K562 (cell line): ENCODE measurements around the gene ARHGDIA. TPM values are rescaled to one million over a fixed set of nuclear protein-coding genes. Genes with fewer than 3 reads are reported as not detected.

Source experiments
- ATAC-seq: fragments of 200-7000 bp; cut with Tn5 transposase; 3 replicates; pipeline ENCODE4 v1.9.1; 2020; ENCODE audit warnings: moderate library complexity
- BruUV-seq: library from RNA; stranded (reverse); fragments of 400-500 nt; replicated peaks from 2 replicates; lab custom pipeline; 2021; lab: Mats Ljungman, UMichigan
- CTCF ChIA-PET: fragments of 300-600 bp; formaldehyde crosslinking; extraction: SDS; loops from one replicate; lab custom pipeline; 2021; ENCODE audit warnings: low intra/inter-chr PET ratio; lab: Yijun Ruan, JAX
- POLR2A ChIA-PET: fragments of 300-600, 350-650 bp; sonication (Branson Sonifier 250); formaldehyde crosslinking; extraction: SDS; loops from one replicate; lab custom pipeline; 2021; ENCODE audit warnings: antibody characterized with exemption, inconsistent platforms; lab: Yijun Ruan, JAX
- DNase-seq, 4 experiments: peaks; one replicate each; pipeline versions ENCODE4 v3.0.0 to v3.0.0-alpha.2; 2011 to 2018; ENCODE audit warnings: low spot score in 3 of 4, mixed read lengths in 3 of 4; ENCODE audit errors: extremely low read depth in 1 of 4
- FAIRE-seq: peaks from 2 replicates; lab custom pipeline; 2011; peaks lifted over from hg19 to GRCh38; lab: Jason Lieb, UNC
- H2AFZ ChIP-seq: 2 replicates; pipeline ENCODE4 v1.6.0; 2011; ENCODE audit warnings: low read depth, low read length, control low read depth, inconsistent platforms
- H3K27ac ChIP-seq: fragments of 200-600 bp; 3 replicates; pipeline ENCODE4 v1.8.0; 2011; ENCODE audit warnings: low read depth, mild to moderate bottlenecking, control low read depth, inconsistent platforms, low read length, moderate library complexity, mixed read lengths; ENCODE audit errors: extremely low read depth
- H3K27me3 ChIP-seq, 2 experiments: fragments of 300-600 bp in 1 of 2; 2 replicates in 1 of 2; 3 replicates in 1 of 2; pipeline versions ENCODE4 v1.6.0 to v1.8.0; 2011; ENCODE audit warnings: inconsistent platforms in 2 of 2, low read length in 2 of 2, mild to moderate bottlenecking in 1 of 2, mixed read lengths in 1 of 2, moderate library complexity in 1 of 2; ENCODE audit not compliant: control insufficient read depth in 2 of 2, insufficient read depth in 2 of 2
- H3K36me3 ChIP-seq: fragments of 300-600 bp; 3 replicates; pipeline ENCODE4 v1.8.0; 2011; ENCODE audit warnings: mild to moderate bottlenecking, low read length, inconsistent platforms; ENCODE audit not compliant: control insufficient read depth, insufficient read depth
- H3K4me1 ChIP-seq, 2 experiments: fragments of 200-600 bp in 1 of 2; replicated peaks in 1 of 2; 2 replicates in 1 of 2; 3 replicates in 1 of 2; pipeline versions ENCODE4 v1.5.1 to v1.8.0; 2011; ENCODE audit warnings: inconsistent platforms in 2 of 2, low read length in 2 of 2, mild to moderate bottlenecking in 1 of 2, mixed read lengths in 1 of 2, moderate library complexity in 1 of 2; ENCODE audit not compliant: control insufficient read depth in 2 of 2, insufficient read depth in 2 of 2
- H3K4me2 ChIP-seq: 2 replicates; pipeline ENCODE4 v1.6.1; 2011; ENCODE audit warnings: low read length, control low read depth, inconsistent platforms, mixed read lengths; ENCODE audit not compliant: insufficient read depth
- H3K4me3 ChIP-seq: fragments of 200-600 bp; sonication (generic), shearing (Covaris generic); 2 replicates; pipeline ENCODE4 v1.5.1; 2016; ENCODE audit warnings: control low read depth, inconsistent platforms
- H3K79me2 ChIP-seq: fragments of 200-600 bp; 3 replicates; pipeline ENCODE4 v1.8.0; 2011; ENCODE audit warnings: low read length, inconsistent platforms; ENCODE audit not compliant: control insufficient read depth, insufficient read depth
- H3K9ac ChIP-seq, 2 experiments: 2 replicates each; pipeline versions ENCODE4 v1.6.0 to v1.6.1; 2011; ENCODE audit warnings: low read depth in 2 of 2, low read length in 2 of 2, control low read depth in 1 of 2, inconsistent platforms in 1 of 2, mild to moderate bottlenecking in 1 of 2, mixed read lengths in 1 of 2; ENCODE audit not compliant: insufficient read depth in 1 of 2
- H3K9me1 ChIP-seq: one replicate; pipeline ENCODE4 v1.6.0; 2011; ENCODE audit warnings: inconsistent platforms, mild to moderate bottlenecking, low read length, moderate library complexity; ENCODE audit not compliant: control insufficient read depth, insufficient read depth
- H3K9me3 ChIP-seq: replicated peaks from 2 replicates; pipeline ENCODE4 v1.5.1; 2011; ENCODE audit warnings: low read depth, low read length, inconsistent platforms; ENCODE audit not compliant: control insufficient read depth, insufficient read depth
- H4K20me1 ChIP-seq: replicated peaks from 2 replicates; pipeline ENCODE4 v1.6.1; 2011; ENCODE audit warnings: low read length, inconsistent platforms, mixed read lengths; ENCODE audit not compliant: control insufficient read depth, insufficient read depth
- ATF7 ChIP-seq: fragments of 450-650 bp; IDR thresholded peaks from 2 replicates; pipeline ENCODE4 v1.7.1; 2014; ENCODE audit warnings: mild to moderate bottlenecking, moderate library complexity
- HMG20B ChIP-seq: fragments of 250-450 bp; sonication (Bioruptor Pico); IDR thresholded peaks from 2 replicates; pipeline ENCODE4 v1.5.0; 2021; ENCODE audit warnings: mild to moderate bottlenecking
- HNRNPLL ChIP-seq: fragments of 200-400 bp; formaldehyde crosslinking; IDR thresholded peaks from 2 replicates; pipeline ENCODE4 v1.6.1; 2017; ENCODE audit warnings: low read length, low read depth, mild to moderate bottlenecking; ENCODE audit not compliant: poor library complexity, severe bottlenecking
- NONO ChIP-seq, 2 experiments: fragments of 200-400 bp in 1 of 2; fragments of 450-650 bp in 1 of 2; formaldehyde crosslinking in 1 of 2; IDR thresholded peaks; 2 replicates each; pipeline ENCODE4 v1.6.1; 2017; ENCODE audit warnings: low read depth in 2 of 2, mild to moderate bottlenecking in 2 of 2, moderate library complexity in 2 of 2, low read length in 1 of 2
- POLR2H ChIP-seq: IDR thresholded peaks from 2 replicates; pipeline ENCODE4 v1.6.1; 2016; ENCODE audit warnings: missing genetic modification characterization, low read depth, mild to moderate bottlenecking, control low read depth, missing compliant biosample characterization, moderate library complexity
- SNRNP70 ChIP-seq: fragments of 200-400 bp; formaldehyde crosslinking; optimal IDR thresholded peaks from 2 replicates; pipeline ENCODE3; 2017; ENCODE audit warnings: low read depth, low read length
- XRCC5 ChIP-seq: fragments of 200-400 bp; formaldehyde crosslinking; IDR thresholded peaks from 2 replicates; pipeline ENCODE4 v1.6.1; 2017; ENCODE audit warnings: low read depth, mild to moderate bottlenecking, low read length
- ZBTB7A ChIP-seq: IDR thresholded peaks from 2 replicates; pipeline ENCODE4 v1.6.1; 2011; ENCODE audit warnings: low read depth, mild to moderate bottlenecking, low read length, moderate library complexity, borderline replicate concordance; ENCODE audit not compliant: control insufficient read depth
- ZNF347 ChIP-seq: fragments of 450-650 bp; formaldehyde crosslinking; IDR thresholded peaks from 2 replicates; pipeline ENCODE4 v1.4.0; 2020; ENCODE audit warnings: low read depth, mild to moderate bottlenecking, moderate library complexity
- WGBS: fragments of 100-300 bp; shearing (Covaris generic); methylation state at CpG from one replicate; pipeline ENCODE4 v1.1.6; 2016; ENCODE audit warnings: low coverage, mixed read lengths; ENCODE audit not compliant: insufficient coverage; ENCODE audit errors: missing lambda C conversion rate; 5-methylcytosine and 5-hydroxymethylcytosine counted together
- in situ Hi-C: fragments of 300-500 bp; cut with MboI; formaldehyde crosslinking; loops from 4 replicates; pipeline ENCODE4 v1.15.0; 2018; ENCODE audit warnings: inconsistent platforms, mixed read lengths
- intact Hi-C: fragments of 100-400 bp; cut with micrococcal nuclease; formaldehyde crosslinking; loops from 2 replicates; pipeline ENCODE4 v1.14.2; 2022
- polyA plus RNA-seq, 8 experiments: library from polyadenylated mRNA; depleted of rRNA in 4 of 8; stranded (reverse) in 5 of 8; unstranded in 3 of 8; fragments of >200 nt; fragmentation: Nextera tagmentation in 2 of 8; fragmentation: Illumina TruSeq in 1 of 8; extraction: Ambion mirVana in 2 of 8; extraction: Trizol in 1 of 8; gene quantifications; 2 replicates each; pipeline versions ENCODE4 v1.2.1 to v1.2.3, GENCODE V29; 2011 to 2014; ENCODE audit warnings: inconsistent platforms in 1 of 8, missing spikeins in 1 of 8
- total RNA-seq, 7 experiments: library from RNA; depleted of rRNA in 6 of 7; stranded (reverse); fragments of >200 nt in 6 of 7; fragmentation: Illumina TruSeq in 2 of 7; extraction: Trizol in 2 of 7; gene quantifications; 2 replicates each; pipeline versions ENCODE4 v1.2.1 to v1.2.3, GENCODE V29; 2011 to 2021; ENCODE audit warnings: low replicate concordance in 1 of 7
- TF ChIP-seq, protein P1 (sequence below), 3 experiments: IDR thresholded peaks in 2 of 3; conservative IDR thresholded peaks in 1 of 3; 2 replicates each; pipeline ENCODE4 v1.5.1; 2011 to 2012; ENCODE audit warnings: low read length in 3 of 3, mild to moderate bottlenecking in 3 of 3, control low read depth in 2 of 3, improper control_type of control experiment in 1 of 3, inconsistent platforms in 1 of 3, low read depth in 1 of 3, mixed read lengths in 1 of 3, moderate library complexity in 1 of 3; ENCODE audit not compliant: insufficient read depth in 2 of 3
- TF ChIP-seq, protein P2 (sequence below): sonication (generic); formaldehyde crosslinking; IDR thresholded peaks from 2 replicates; pipeline ENCODE4 v1.9.0; 2022; ENCODE audit warnings: mild to moderate bottlenecking, missing genetic modification reagents
- TF ChIP-seq, protein P3 (sequence below): IDR thresholded peaks from 2 replicates; pipeline ENCODE4 v1.6.1; 2011; ENCODE audit warnings: borderline replicate concordance, low read depth, mild to moderate bottlenecking, moderate library complexity, low read length; ENCODE audit not compliant: insufficient read depth, poor library complexity, severe bottlenecking
- TF ChIP-seq, protein P4 (sequence below): fragments of 450-650 bp; IDR thresholded peaks from 2 replicates; pipeline ENCODE4 v1.6.1; 2014; ENCODE audit warnings: low read depth, mild to moderate bottlenecking, moderate library complexity, borderline replicate concordance

Gene ARHGDIA
- total and polyA plus RNA-seq, 9 of the 15 experiments (the other 6 are each of a cell fraction or from before 2014, with no cell fraction given) = 9.6 to 340 (median 97.6) TPM

GRCh38 chr17:81825841-81826466 is 45.2 kb downstream of the ARHGDIA start:
- CTCF ChIA-PET = no interaction called here
- no TSS peak for BruUV-seq
- TF ChIP-seq, protein P1, sequence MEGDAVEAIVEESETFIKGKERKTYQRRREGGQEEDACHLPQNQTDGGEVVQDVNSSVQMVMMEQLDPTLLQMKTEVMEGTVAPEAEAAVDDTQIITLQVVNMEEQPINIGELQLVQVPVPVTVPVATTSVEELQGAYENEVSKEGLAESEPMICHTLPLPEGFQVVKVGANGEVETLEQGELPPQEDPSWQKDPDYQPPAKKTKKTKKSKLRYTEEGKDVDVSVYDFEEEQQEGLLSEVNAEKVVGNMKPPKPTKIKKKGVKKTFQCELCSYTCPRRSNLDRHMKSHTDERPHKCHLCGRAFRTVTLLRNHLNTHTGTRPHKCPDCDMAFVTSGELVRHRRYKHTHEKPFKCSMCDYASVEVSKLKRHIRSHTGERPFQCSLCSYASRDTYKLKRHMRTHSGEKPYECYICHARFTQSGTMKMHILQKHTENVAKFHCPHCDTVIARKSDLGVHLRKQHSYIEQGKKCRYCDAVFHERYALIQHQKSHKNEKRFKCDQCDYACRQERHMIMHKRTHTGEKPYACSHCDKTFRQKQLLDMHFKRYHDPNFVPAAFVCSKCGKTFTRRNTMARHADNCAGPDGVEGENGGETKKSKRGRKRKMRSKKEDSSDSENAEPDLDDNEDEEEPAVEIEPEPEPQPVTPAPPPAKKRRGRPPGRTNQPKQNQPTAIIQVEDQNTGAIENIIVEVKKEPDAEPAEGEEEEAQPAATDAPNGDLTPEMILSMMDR (IDR thresholded peaks at IDR 0.05 in 2 of 3, conservative IDR thresholded peaks at IDR 0.05 in 1 of 3; ENCODE audit: insufficient read depth in 2 of 3, low read depth in 1 of 3, low read length in 3 of 3) = peak; percentile 43 to 81 (median 47)
- TF ChIP-seq, protein P2, sequence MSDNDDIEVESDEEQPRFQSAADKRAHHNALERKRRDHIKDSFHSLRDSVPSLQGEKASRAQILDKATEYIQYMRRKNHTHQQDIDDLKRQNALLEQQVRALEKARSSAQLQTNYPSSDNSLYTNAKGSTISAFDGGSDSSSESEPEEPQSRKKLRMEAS (CRISPR knock-in tag) = 0 out of 2 replicates have a peak, but pooled peaks have one; percentile 18
- no peak for TF ChIP-seq HMG20B (CRISPR knock-in tag)
- TF ChIP-seq ZNF347 (CRISPR knock-in tag) = no peak
- no peak for TF ChIP-seq NONO (IDR thresholded peaks at IDR 0.05; ENCODE audit: low read depth in 2 of 2, low read length in 1 of 2)
- no peak for TF ChIP-seq HNRNPLL
- TF ChIP-seq POLR2H (tag) = no peak
- TF ChIP-seq, protein P3, sequence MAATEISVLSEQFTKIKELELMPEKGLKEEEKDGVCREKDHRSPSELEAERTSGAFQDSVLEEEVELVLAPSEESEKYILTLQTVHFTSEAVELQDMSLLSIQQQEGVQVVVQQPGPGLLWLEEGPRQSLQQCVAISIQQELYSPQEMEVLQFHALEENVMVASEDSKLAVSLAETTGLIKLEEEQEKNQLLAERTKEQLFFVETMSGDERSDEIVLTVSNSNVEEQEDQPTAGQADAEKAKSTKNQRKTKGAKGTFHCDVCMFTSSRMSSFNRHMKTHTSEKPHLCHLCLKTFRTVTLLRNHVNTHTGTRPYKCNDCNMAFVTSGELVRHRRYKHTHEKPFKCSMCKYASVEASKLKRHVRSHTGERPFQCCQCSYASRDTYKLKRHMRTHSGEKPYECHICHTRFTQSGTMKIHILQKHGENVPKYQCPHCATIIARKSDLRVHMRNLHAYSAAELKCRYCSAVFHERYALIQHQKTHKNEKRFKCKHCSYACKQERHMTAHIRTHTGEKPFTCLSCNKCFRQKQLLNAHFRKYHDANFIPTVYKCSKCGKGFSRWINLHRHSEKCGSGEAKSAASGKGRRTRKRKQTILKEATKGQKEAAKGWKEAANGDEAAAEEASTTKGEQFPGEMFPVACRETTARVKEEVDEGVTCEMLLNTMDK = peak; percentile 16
- TF ChIP-seq, protein P4, sequence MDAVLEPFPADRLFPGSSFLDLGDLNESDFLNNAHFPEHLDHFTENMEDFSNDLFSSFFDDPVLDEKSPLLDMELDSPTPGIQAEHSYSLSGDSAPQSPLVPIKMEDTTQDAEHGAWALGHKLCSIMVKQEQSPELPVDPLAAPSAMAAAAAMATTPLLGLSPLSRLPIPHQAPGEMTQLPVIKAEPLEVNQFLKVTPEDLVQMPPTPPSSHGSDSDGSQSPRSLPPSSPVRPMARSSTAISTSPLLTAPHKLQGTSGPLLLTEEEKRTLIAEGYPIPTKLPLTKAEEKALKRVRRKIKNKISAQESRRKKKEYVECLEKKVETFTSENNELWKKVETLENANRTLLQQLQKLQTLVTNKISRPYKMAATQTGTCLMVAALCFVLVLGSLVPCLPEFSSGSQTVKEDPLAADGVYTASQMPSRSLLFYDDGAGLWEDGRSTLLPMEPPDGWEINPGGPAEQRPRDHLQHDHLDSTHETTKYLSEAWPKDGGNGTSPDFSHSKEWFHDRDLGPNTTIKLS = no peak
- no peak for TF ChIP-seq XRCC5
- no peak for TF ChIP-seq SNRNP70
- no peak for TF ChIP-seq ATF7
- TF ChIP-seq ZBTB7A = no peak

More at GRCh38 chr17:81825841-81826466, 45.2 kb downstream of the ARHGDIA start:
- Histone ChIP-seq H2AFZ (peak overlapping the region; percentile 46), H3K9me1 (no peaks in the 10 kb centered on the region), H4K20me1 (no peaks in the 10 kb centered on the region), H3K27me3 (no peaks in the 10 kb centered on the region), H3K36me3 (no peaks in the 10 kb centered on the region), H3K79me2 (no peaks in the 10 kb centered on the region), H3K27ac (no peak overlapping the region), H3K4me2 (no peak overlapping the region), H3K4me1 (peaks cover 17 to 74% of the 10 kb centered on the region in 2 experiments), H3K4me3 (no peak overlapping the region), H3K9me3 (no peaks in the 10 kb centered on the region), H3K9ac (peak overlapping the region in 1 of 2 experiments; percentile 53; a peak in 2 of 4 replicates)
- POLR2A ChIA-PET = interaction anchor here (0.5 to 1.4 kb wide), 2 partner anchors 7 to 1289 kb away, joined by 3 read pairs; partner anchors contain the start of gene MCRIP1
- intact Hi-C loops (no loop called here), in situ Hi-C loops (no loop called here)
- 67% methylated on average over 11 of the region's 11 CpGs for WGBS
- ATAC-seq (peak; percentile 29), DNase-seq (peak in 2 of 4 experiments; percentile 44 to 60), FAIRE-seq (no peak)
